NB4 (cell line): Measurements from ENCODE around the gene RFPL1.
"Not testable (repeated sequence)": the region's sequence is repeated elsewhere in the genome, so short reads cannot be mapped to it uniquely, and the experiment has no call there.

Experiments used
- DNase-seq: peaks from one replicate; pipeline ENCODE4 v3.0.0; 2010; ENCODE audit warnings: low read depth
- H3K4me3 ChIP-seq: one replicate; pipeline ENCODE4 v1.5.1; 2011; ENCODE audit warnings: mild to moderate bottlenecking, low read depth, low read length, moderate library complexity
- CTCF ChIP-seq: IDR thresholded peaks from one replicate; pipeline ENCODE4 v1.5.1; 2012; ENCODE audit warnings: low read depth, low read length
- MYC ChIP-seq: IDR thresholded peaks from 2 replicates; pipeline ENCODE4 v1.6.1; 2011; ENCODE audit warnings: low read depth, low read length
- POLR2A ChIP-seq: IDR thresholded peaks from 2 replicates; pipeline ENCODE4 v1.6.1; 2011; ENCODE audit warnings: mild to moderate bottlenecking; ENCODE audit not compliant: insufficient read length; ENCODE audit errors: extremely low read depth
- TF ChIP-seq, protein P1 (sequence below): IDR thresholded peaks from 2 replicates; pipeline ENCODE4 v1.6.1; 2011; ENCODE audit warnings: low read depth, low read length

RFPL1 gene

GRCh38 chr22:29482726-29483125, 44.3 kb downstream of the RFPL1 start:
- TF ChIP-seq POLR2A (no peak), CTCF (no peak), MYC (no peak)
- TF ChIP-seq, protein P1, sequence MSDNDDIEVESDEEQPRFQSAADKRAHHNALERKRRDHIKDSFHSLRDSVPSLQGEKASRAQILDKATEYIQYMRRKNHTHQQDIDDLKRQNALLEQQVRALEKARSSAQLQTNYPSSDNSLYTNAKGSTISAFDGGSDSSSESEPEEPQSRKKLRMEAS: no peak
- DNase-seq: no peak
- H3K4me3 ChIP-seq: no peak overlapping the region

- TF ChIP-seq CTCF: no peak
- DNase-seq: no peak
- no peak overlapping the region for H3K4me3 ChIP-seq
Observed at GRCh38 chr22:29483254-29483653, 44.9 kb downstream of the RFPL1 start.

- TF ChIP-seq POLR2A (no peak), CTCF (no peak), MYC (no peak)
- TF ChIP-seq, protein P1: no peak
- no peak overlapping the region for H3K4me3 ChIP-seq
Observed at GRCh38 chr22:29484642-29485041, 46.3 kb downstream of the RFPL1 start.

GRCh38 chr22:29485448-29485847, 47.1 kb downstream of the RFPL1 start:
- no peak overlapping the region for H3K4me3 ChIP-seq
- DNase-seq: no peak
- TF ChIP-seq POLR2A (no peak), CTCF (no peak)

More at GRCh38 chr22:29484642-29485041, 46.3 kb downstream of the RFPL1 start:
- DNase-seq: no peak

- H3K4me3 ChIP-seq: no peak overlapping the region
- TF ChIP-seq POLR2A (no peak), CTCF (no peak), MYC (no peak)
- TF ChIP-seq, protein P1: no peak
- no peak for DNase-seq
Observed at GRCh38 chr22:29487426-29487986, 49.1 kb downstream of the RFPL1 start.

DNA sequence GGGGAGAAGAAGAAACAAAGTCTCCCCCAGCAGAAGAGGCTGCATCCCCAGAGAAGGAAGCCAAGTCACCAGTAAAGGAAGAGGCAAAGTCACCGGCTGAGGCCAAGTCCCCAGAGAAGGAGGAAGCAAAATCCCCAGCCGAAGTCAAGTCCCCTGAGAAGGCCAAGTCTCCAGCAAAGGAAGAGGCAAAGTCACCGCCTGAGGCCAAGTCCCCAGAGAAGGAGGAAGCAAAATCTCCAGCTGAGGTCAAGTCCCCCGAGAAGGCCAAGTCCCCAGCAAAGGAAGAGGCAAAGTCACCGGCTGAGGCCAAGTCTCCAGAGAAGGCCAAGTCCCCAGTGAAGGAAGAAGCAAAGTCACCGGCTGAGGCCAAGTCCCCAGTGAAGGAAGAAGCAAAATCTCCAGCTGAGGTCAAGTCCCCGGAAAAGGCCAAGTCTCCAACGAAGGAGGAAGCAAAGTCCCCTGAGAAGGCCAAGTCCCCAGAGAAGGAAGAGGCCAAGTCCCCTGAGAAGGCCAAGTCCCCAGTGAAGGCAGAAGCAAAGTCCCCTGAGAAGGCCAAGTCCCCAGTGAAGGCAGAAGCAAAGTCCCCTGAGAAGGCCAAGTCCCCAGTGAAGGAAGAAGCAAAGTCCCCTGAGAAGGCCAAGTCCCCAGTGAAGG, 50.9 kb downstream of the RFPL1 start:
- peak; percentile 83 for DNase-seq

More for the DNA sequence above, 50.9 kb downstream of the RFPL1 start:
- H3K4me3 ChIP-seq: not testable (repeated sequence)
